Fibroblast of pulmonary artery (primary cell): Measurements from ENCODE around the gene IQCC.

Experiments used
- DNase-seq: peaks from one replicate; pipeline ENCODE4 v3.0.0-alpha.2; 2010; ENCODE audit warnings: low read depth
- H3K4me3 ChIP-seq: replicated peaks from 2 replicates; pipeline ENCODE4 v1.5.1; 2011; ENCODE audit warnings: low read depth, mild to moderate bottlenecking, control low read depth, low read length, moderate library complexity
- CTCF ChIP-seq: IDR thresholded peaks from 2 replicates; pipeline ENCODE4 v1.5.1; 2011; ENCODE audit warnings: mild to moderate bottlenecking, control low read depth, low read length, inconsistent platforms; ENCODE audit errors: missing control alignments

Gene IQCC

DNA sequence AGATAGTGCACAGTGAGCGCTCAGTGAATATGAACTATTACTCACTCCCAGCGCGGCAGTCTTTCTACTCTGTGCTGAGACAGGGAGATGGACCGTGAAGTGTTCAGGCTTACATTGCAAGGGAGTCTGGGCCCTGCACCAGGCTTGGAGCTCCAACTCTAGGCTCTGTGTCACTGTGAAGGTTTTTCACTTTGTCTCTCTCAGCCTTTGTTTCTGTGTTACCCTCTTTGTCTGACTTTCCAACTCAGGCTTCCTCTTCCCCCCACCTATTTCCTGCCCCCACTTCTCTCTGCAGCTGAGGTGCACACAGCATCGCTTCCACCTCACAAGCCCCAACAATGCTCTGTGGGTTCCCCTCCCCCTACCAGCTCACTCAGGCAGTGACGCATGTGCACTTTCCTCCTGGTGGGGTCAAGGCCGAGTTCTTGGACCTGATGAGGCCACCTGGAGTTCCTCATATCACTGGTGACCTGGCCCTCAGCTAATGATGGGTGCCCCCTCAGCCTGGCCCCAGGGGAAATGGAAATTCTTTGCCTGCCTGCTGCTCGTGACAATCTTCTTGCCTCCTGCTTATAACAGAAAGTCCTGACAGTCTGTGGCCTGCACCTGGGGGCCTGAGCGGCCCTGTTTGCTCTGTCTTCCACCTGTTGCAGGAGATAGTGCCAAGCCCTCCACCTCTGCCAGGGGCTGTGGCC lies 44.5 kb downstream of the IQCC start:
- no peak for TF ChIP-seq CTCF
- no peak overlapping the region for H3K4me3 ChIP-seq
- peak; percentile 58 for DNase-seq

- no peak within 1 kb of the TSS for H3K4me3 ChIP-seq
- DNase-seq = no peak
- no peak for TF ChIP-seq CTCF
Observed at GRCh38 chr1:32250893-32251716, 45.6 kb downstream of the IQCC start, which contains the start of gene LCK. Gene LCK, plus strand, starts transcription at chr1:32251265. Its CDS starts 23,065 bp downstream, at chr1:32274330.

DNA sequence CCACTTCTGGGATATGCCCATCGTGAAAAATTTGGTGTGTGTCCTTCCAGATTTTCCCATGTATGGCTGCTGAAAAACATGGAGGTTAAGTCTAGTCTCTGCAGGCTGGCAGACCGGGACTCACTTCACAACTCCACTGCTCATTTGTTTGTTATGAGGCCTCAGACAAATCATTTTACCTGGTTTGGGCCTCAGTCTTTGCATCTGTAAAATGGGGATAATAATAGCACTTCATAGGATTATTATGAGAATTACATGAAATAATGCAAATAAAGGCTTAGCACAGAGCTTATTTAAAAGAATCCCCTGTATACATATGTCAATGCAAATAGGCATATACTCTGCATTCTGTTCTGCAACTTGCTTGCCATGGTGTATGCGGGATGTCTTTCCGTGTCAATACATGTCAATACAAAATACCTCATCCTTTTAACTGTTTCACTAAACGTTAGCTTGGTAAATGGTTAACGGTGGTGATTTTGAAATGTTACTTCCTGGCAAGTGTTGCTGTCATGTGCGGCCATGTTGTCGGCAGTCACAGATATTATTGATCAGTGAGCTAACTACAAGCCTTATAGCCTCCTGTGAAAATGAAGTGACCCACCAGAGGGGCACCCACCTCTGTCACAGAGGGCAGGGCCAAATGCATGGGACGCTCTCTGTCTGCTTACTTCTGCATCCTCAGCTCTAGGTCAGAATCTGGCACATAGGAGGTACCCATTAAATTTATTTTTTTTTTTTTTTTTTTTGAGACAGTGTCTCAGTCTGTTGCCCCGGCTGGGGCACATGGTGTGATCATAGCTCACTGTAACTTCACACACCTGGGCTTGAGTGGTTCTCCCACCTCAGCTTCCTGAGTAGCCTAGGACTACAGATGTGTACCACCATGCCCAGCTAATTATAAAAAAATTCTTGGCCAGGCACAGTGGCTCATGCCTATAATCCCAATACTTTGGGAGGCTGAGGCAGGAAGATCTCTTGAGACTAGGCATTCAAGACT lies 49.9 kb downstream of the IQCC start:
- no peak overlapping the region for H3K4me3 ChIP-seq
- DNase-seq = no peak
- no peak for TF ChIP-seq CTCF

GRCh38 chr1:32256473-32257226 lies 51.2 kb downstream of the IQCC start:
- H3K4me3 ChIP-seq = no peak overlapping the region
- no peak for DNase-seq
- TF ChIP-seq CTCF = no peak

DNA sequence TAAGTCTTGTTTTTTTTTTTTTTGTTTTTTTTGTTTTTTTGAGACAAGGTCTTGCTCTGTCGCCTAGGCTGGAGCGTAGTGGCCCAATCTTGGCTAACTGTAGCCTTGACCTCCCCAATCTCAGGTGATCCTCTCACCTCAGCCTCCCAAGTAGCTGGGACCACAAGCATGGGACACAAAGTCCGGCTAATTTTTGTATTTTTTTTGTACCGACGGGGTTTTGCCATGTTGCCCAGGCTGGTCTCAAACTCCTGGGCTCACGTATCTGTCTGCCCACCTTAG lies 51.7 kb downstream of the IQCC start:
- H3K4me3 ChIP-seq = no peak overlapping the region
- TF ChIP-seq CTCF = no peak
- no peak for DNase-seq
